K562 (cell line): ENCODE results near the gene SEZ6L. TPM values are rescaled to one million over a fixed set of nuclear protein-coding genes. Genes with fewer than 3 reads are reported as not detected.

Experiments used
- ATAC-seq: fragments of 200-7000 bp; cut with Tn5 transposase; 3 replicates; pipeline ENCODE4 v1.9.1; 2020; ENCODE audit warnings: moderate library complexity
- BruUV-seq: library from RNA; stranded (reverse); fragments of 400-500 nt; replicated peaks from 2 replicates; lab custom pipeline; 2021; lab: Mats Ljungman, UMichigan
- CTCF ChIA-PET: fragments of 300-600 bp; formaldehyde crosslinking; extraction: SDS; loops from one replicate; lab custom pipeline; 2021; ENCODE audit warnings: low intra/inter-chr PET ratio; lab: Yijun Ruan, JAX
- POLR2A ChIA-PET: fragments of 300-600, 350-650 bp; sonication (Branson Sonifier 250); formaldehyde crosslinking; extraction: SDS; loops from one replicate; lab custom pipeline; 2021; ENCODE audit warnings: antibody characterized with exemption, inconsistent platforms; lab: Yijun Ruan, JAX
- DNase-seq, 4 experiments: peaks; one replicate each; pipeline versions ENCODE4 v3.0.0 to v3.0.0-alpha.2; 2011 to 2018; ENCODE audit warnings: low spot score in 3 of 4, mixed read lengths in 3 of 4; ENCODE audit errors: extremely low read depth in 1 of 4
- FAIRE-seq: peaks from 2 replicates; lab custom pipeline; 2011; peaks lifted over from hg19 to GRCh38; lab: Jason Lieb, UNC
- H2AFZ ChIP-seq: 2 replicates; pipeline ENCODE4 v1.6.0; 2011; ENCODE audit warnings: low read depth, low read length, control low read depth, inconsistent platforms
- H3K27ac ChIP-seq: fragments of 200-600 bp; 3 replicates; pipeline ENCODE4 v1.8.0; 2011; ENCODE audit warnings: low read depth, mild to moderate bottlenecking, control low read depth, inconsistent platforms, low read length, moderate library complexity, mixed read lengths; ENCODE audit errors: extremely low read depth
- H3K27me3 ChIP-seq, 2 experiments: fragments of 300-600 bp in 1 of 2; 2 replicates in 1 of 2; 3 replicates in 1 of 2; pipeline versions ENCODE4 v1.6.0 to v1.8.0; 2011; ENCODE audit warnings: inconsistent platforms in 2 of 2, low read length in 2 of 2, mild to moderate bottlenecking in 1 of 2, mixed read lengths in 1 of 2, moderate library complexity in 1 of 2; ENCODE audit not compliant: control insufficient read depth in 2 of 2, insufficient read depth in 2 of 2
- H3K36me3 ChIP-seq: fragments of 300-600 bp; 3 replicates; pipeline ENCODE4 v1.8.0; 2011; ENCODE audit warnings: mild to moderate bottlenecking, low read length, inconsistent platforms; ENCODE audit not compliant: control insufficient read depth, insufficient read depth
- H3K4me1 ChIP-seq, 2 experiments: fragments of 200-600 bp in 1 of 2; replicated peaks in 1 of 2; 2 replicates in 1 of 2; 3 replicates in 1 of 2; pipeline versions ENCODE4 v1.5.1 to v1.8.0; 2011; ENCODE audit warnings: inconsistent platforms in 2 of 2, low read length in 2 of 2, mild to moderate bottlenecking in 1 of 2, mixed read lengths in 1 of 2, moderate library complexity in 1 of 2; ENCODE audit not compliant: control insufficient read depth in 2 of 2, insufficient read depth in 2 of 2
- H3K4me2 ChIP-seq: 2 replicates; pipeline ENCODE4 v1.6.1; 2011; ENCODE audit warnings: low read length, control low read depth, inconsistent platforms, mixed read lengths; ENCODE audit not compliant: insufficient read depth
- H3K4me3 ChIP-seq: fragments of 200-600 bp; sonication (generic), shearing (Covaris generic); 2 replicates; pipeline ENCODE4 v1.5.1; 2016; ENCODE audit warnings: control low read depth, inconsistent platforms
- H3K79me2 ChIP-seq: fragments of 200-600 bp; 3 replicates; pipeline ENCODE4 v1.8.0; 2011; ENCODE audit warnings: low read length, inconsistent platforms; ENCODE audit not compliant: control insufficient read depth, insufficient read depth
- H3K9ac ChIP-seq, 2 experiments: 2 replicates each; pipeline versions ENCODE4 v1.6.0 to v1.6.1; 2011; ENCODE audit warnings: low read depth in 2 of 2, low read length in 2 of 2, control low read depth in 1 of 2, inconsistent platforms in 1 of 2, mild to moderate bottlenecking in 1 of 2, mixed read lengths in 1 of 2; ENCODE audit not compliant: insufficient read depth in 1 of 2
- H3K9me1 ChIP-seq: one replicate; pipeline ENCODE4 v1.6.0; 2011; ENCODE audit warnings: inconsistent platforms, mild to moderate bottlenecking, low read length, moderate library complexity; ENCODE audit not compliant: control insufficient read depth, insufficient read depth
- H3K9me3 ChIP-seq: replicated peaks from 2 replicates; pipeline ENCODE4 v1.5.1; 2011; ENCODE audit warnings: low read depth, low read length, inconsistent platforms; ENCODE audit not compliant: control insufficient read depth, insufficient read depth
- H4K20me1 ChIP-seq: replicated peaks from 2 replicates; pipeline ENCODE4 v1.6.1; 2011; ENCODE audit warnings: low read length, inconsistent platforms, mixed read lengths; ENCODE audit not compliant: control insufficient read depth, insufficient read depth
- CBX3 ChIP-seq, 2 experiments: IDR thresholded peaks; 1 replicate in 1 of 2; 2 replicates in 1 of 2; pipeline ENCODE4 v1.6.1; 2012; ENCODE audit warnings: inconsistent platforms in 2 of 2, low read length in 2 of 2, borderline replicate concordance in 1 of 2, control low read depth in 1 of 2
- POLR2AphosphoS5 ChIP-seq: IDR thresholded peaks from 2 replicates; pipeline ENCODE4 v1.6.1; 2011; ENCODE audit warnings: mild to moderate bottlenecking, low read depth, low read length, moderate library complexity; ENCODE audit not compliant: control insufficient read depth, insufficient read depth
- SMC3 ChIP-seq: conservative IDR thresholded peaks from 2 replicates; pipeline ENCODE4 v1.6.1; 2011; ENCODE audit warnings: low read depth, low read length, improper control_type of control experiment; ENCODE audit not compliant: insufficient read depth
- ZNF316 ChIP-seq: fragments of 450-650 bp; IDR thresholded peaks from 2 replicates; pipeline ENCODE4 v1.6.1; 2016
- ZNF766 ChIP-seq: fragments of 200-800 bp; sonication (Bioruptor generic); conservative IDR thresholded peaks from 2 replicates; pipeline ENCODE4 v1.6.1; 2016; ENCODE audit warnings: missing genetic modification characterization, missing compliant biosample characterization
- WGBS: fragments of 100-300 bp; shearing (Covaris generic); methylation state at CpG from one replicate; pipeline ENCODE4 v1.1.6; 2016; ENCODE audit warnings: low coverage, mixed read lengths; ENCODE audit not compliant: insufficient coverage; ENCODE audit errors: missing lambda C conversion rate; 5-methylcytosine and 5-hydroxymethylcytosine counted together
- in situ Hi-C: fragments of 300-500 bp; cut with MboI; formaldehyde crosslinking; loops from 4 replicates; pipeline ENCODE4 v1.15.0; 2018; ENCODE audit warnings: inconsistent platforms, mixed read lengths
- intact Hi-C: fragments of 100-400 bp; cut with micrococcal nuclease; formaldehyde crosslinking; loops from 2 replicates; pipeline ENCODE4 v1.14.2; 2022
- polyA plus RNA-seq, 8 experiments: library from polyadenylated mRNA; depleted of rRNA in 4 of 8; stranded (reverse) in 5 of 8; unstranded in 3 of 8; fragments of >200 nt; fragmentation: Nextera tagmentation in 2 of 8; fragmentation: Illumina TruSeq in 1 of 8; extraction: Ambion mirVana in 2 of 8; extraction: Trizol in 1 of 8; gene quantifications; 2 replicates each; pipeline versions ENCODE4 v1.2.1 to v1.2.3, GENCODE V29; 2011 to 2014; ENCODE audit warnings: inconsistent platforms in 1 of 8, missing spikeins in 1 of 8
- total RNA-seq, 7 experiments: library from RNA; depleted of rRNA in 6 of 7; stranded (reverse); fragments of >200 nt in 6 of 7; fragmentation: Illumina TruSeq in 2 of 7; extraction: Trizol in 2 of 7; gene quantifications; 2 replicates each; pipeline versions ENCODE4 v1.2.1 to v1.2.3, GENCODE V29; 2011 to 2021; ENCODE audit warnings: low replicate concordance in 1 of 7
- TF ChIP-seq, protein P1 (sequence below): IDR thresholded peaks from 2 replicates; pipeline ENCODE4 v1.6.1; 2012; ENCODE audit warnings: low read depth, low read length, improper control_type of control experiment, borderline replicate concordance
- TF ChIP-seq, protein P2 (sequence below): sonication (generic); formaldehyde crosslinking; IDR thresholded peaks from 2 replicates; pipeline ENCODE4 v1.8.0; 2022; ENCODE audit warnings: missing genetic modification reagents, mild to moderate bottlenecking, borderline replicate concordance
- TF ChIP-seq, protein P3 (sequence below), 3 experiments: IDR thresholded peaks in 2 of 3; conservative IDR thresholded peaks in 1 of 3; 2 replicates each; pipeline ENCODE4 v1.5.1; 2011 to 2012; ENCODE audit warnings: low read length in 3 of 3, mild to moderate bottlenecking in 3 of 3, control low read depth in 2 of 3, improper control_type of control experiment in 1 of 3, inconsistent platforms in 1 of 3, low read depth in 1 of 3, mixed read lengths in 1 of 3, moderate library complexity in 1 of 3; ENCODE audit not compliant: insufficient read depth in 2 of 3

SEZ6L gene
- total and polyA plus RNA-seq, 9 of the 15 experiments (the other 6 are each of a cell fraction or from before 2014, with no cell fraction given), result not detected

DNA sequence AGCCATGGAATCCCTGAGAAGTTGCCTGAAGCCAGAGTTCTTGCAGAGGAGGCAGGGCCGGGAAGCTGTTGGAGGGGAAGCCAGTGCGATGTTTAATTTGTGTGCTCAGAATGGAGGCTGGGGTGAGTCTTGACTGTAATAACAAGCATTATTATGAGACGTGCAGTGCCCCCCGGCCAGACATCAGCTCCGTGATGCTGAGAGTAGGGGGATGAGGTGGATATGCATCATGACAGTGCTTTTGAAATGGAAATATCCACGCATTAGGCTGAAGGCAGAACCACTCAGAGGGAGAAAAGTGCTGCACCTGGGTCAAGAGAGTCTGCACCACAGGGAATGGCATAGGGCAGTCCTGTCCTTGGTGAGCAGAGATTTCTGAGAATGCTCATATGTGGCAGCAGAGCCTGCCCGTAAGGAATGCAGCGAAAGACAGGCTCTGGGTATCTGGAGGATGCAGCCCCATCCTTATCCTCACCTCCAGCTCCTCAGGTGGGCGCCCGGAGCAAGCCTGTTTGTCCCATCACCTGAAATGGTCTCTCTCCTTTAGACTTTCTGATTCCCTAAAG lies 37.6 kb upstream of the SEZ6L start (continued):
- TF ChIP-seq, protein P1, sequence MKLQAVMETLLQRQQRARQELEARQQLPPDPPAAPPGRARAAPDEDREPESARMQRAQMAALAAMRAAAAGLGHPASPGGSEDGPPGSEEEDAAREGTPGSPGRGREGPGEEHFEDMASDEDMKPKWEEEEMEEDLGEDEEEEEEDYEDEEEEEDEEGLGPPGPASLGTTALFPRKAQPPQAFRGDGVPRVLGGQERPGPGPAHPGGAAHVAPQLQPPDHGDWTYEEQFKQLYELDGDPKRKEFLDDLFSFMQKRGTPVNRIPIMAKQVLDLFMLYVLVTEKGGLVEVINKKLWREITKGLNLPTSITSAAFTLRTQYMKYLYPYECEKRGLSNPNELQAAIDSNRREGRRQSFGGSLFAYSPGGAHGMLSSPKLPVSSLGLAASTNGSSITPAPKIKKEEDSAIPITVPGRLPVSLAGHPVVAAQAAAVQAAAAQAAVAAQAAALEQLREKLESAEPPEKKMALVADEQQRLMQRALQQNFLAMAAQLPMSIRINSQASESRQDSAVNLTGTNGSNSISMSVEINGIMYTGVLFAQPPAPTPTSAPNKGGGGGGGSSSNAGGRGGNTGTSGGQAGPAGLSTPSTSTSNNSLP, result no peak
- TF ChIP-seq CBX3 (IDR thresholded peaks at IDR 0.05; ENCODE audit: borderline replicate concordance in 1 of 2, low read length in 2 of 2) (no peak), SMC3 (no peak), ZNF766 (no peak), POLR2AphosphoS5 (no peak)
- TF ChIP-seq, all 486 proteins: peak for 0

DNA sequence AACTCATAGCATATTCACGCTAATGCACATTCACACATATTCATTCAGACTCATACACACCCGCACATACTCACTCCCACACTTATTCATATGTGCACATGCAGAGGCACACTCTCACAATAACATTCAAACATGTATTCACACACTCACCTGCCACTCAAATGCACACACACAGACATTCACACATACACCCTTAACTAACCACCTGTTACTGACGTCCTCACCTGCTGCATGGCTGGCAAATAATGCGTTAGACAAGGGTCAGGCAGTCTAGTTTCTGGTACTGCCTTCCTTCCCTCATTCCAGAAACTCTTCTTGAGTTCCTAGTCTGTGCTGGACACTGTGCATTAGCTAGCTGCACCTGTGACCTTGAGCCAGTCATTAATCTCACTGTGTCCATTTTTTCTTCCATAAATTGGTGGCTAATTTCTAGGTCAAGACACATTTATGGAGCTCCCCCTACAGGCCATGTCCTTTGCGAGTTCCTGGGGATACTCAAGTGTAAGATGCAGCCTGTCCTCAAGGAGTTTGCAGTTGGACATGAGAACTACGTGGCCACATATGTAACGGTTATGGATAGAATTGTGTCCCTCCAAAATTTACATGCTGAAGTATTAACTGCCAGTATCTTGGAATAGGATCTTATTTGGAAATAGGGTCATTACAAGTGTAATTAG lies 34.5 kb upstream of the SEZ6L start:
- peak in 1 of 4 experiments; percentile 4 for DNase-seq
- FAIRE-seq, result no peak
- BruUV-seq, result no TSS peak
- peak; percentile 51; the same call in 1 of the 2 replicates for TF ChIP-seq ZNF316
- TF ChIP-seq, protein P2, sequence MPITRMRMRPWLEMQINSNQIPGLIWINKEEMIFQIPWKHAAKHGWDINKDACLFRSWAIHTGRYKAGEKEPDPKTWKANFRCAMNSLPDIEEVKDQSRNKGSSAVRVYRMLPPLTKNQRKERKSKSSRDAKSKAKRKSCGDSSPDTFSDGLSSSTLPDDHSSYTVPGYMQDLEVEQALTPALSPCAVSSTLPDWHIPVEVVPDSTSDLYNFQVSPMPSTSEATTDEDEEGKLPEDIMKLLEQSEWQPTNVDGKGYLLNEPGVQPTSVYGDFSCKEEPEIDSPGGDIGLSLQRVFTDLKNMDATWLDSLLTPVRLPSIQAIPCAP (CRISPR knock-in tag), result no peak
- TF ChIP-seq, protein P3, sequence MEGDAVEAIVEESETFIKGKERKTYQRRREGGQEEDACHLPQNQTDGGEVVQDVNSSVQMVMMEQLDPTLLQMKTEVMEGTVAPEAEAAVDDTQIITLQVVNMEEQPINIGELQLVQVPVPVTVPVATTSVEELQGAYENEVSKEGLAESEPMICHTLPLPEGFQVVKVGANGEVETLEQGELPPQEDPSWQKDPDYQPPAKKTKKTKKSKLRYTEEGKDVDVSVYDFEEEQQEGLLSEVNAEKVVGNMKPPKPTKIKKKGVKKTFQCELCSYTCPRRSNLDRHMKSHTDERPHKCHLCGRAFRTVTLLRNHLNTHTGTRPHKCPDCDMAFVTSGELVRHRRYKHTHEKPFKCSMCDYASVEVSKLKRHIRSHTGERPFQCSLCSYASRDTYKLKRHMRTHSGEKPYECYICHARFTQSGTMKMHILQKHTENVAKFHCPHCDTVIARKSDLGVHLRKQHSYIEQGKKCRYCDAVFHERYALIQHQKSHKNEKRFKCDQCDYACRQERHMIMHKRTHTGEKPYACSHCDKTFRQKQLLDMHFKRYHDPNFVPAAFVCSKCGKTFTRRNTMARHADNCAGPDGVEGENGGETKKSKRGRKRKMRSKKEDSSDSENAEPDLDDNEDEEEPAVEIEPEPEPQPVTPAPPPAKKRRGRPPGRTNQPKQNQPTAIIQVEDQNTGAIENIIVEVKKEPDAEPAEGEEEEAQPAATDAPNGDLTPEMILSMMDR (IDR thresholded peaks at IDR 0.05 in 2 of 3, conservative IDR thresholded peaks at IDR 0.05 in 1 of 3; ENCODE audit: insufficient read depth in 2 of 3, low read depth in 1 of 3, low read length in 3 of 3), result peak in 2 of 3 experiments; percentile 16 to 25; a peak in 1 of 6 replicates
- TF ChIP-seq, all 486 proteins: peak for 2
- Histone ChIP-seq H3K4me1 (no peaks in the 10 kb centered on the region), H3K4me2 (no peak overlapping the region), H3K27ac (no peak overlapping the region), H3K9me3 (no peaks in the 10 kb centered on the region), H3K4me3 (no peak overlapping the region), H3K79me2 (no peaks in the 10 kb centered on the region), H4K20me1 (no peaks in the 10 kb centered on the region), H2AFZ (no peak overlapping the region), H3K9ac (no peak overlapping the region), H3K9me1 (no peaks in the 10 kb centered on the region), H3K27me3 (no peaks in the 10 kb centered on the region), H3K36me3 (no peaks in the 10 kb centered on the region)
- POLR2A ChIA-PET, result no interaction called here
- in situ Hi-C loops (no loop called here), intact Hi-C loops (no loop called here)
- CTCF ChIA-PET, result no interaction called here
- WGBS, result 3% methylated on average over 7 of the region's 7 CpGs
- no peak for ATAC-seq
